Activated CD4-positive, CD25-positive, alpha-beta regulatory T cell (primary cell): Measurements from ENCODE around the gene C3orf22.

Source experiments
- DNase-seq, 4 experiments: peaks; one replicate each; lab custom pipeline; 2025; lab: John Stamatoyannopoulos, UW

The C3orf22 gene

GRCh38 chr3:126527006-126527405 lies 31.7 kb downstream of the C3orf22 start:
- no peak for DNase-seq

GRCh38 chr3:126526668-126527005 lies 32.1 kb downstream of the C3orf22 start:
- DNase-seq: no peak

GRCh38 chr3:126525853-126526667 lies 32.7 kb downstream of the C3orf22 start:
- no peak for DNase-seq

- DNase-seq: no peak
These were observed 33.5 kb downstream of the C3orf22 start for GRCh38 chr3:126525091-126525852.

GRCh38 chr3:126524429-126524988 lies 34.2 kb downstream of the C3orf22 start:
- DNase-seq: no peak

GRCh38 chr3:126523745-126524428 lies 34.8 kb downstream of the C3orf22 start, which contains the start of gene CHST13:
Gene CHST13 (plus strand): TSS chr3:126524155. CDS start chr3:126524333, 178 bp downstream.
- DNase-seq: no peak

GRCh38 chr3:126522363-126522788 lies 36.4 kb downstream of the C3orf22 start:
- peak in 2 of 4 experiments; percentile 14 to 17 for DNase-seq

- no peak for DNase-seq
These were observed 37.4 kb downstream of the C3orf22 start for GRCh38 chr3:126521122-126521891.

- DNase-seq: no peak
These were observed 39.0 kb downstream of the C3orf22 start for GRCh38 chr3:126519506-126520455.

GRCh38 chr3:126518779-126519177 lies 40.0 kb downstream of the C3orf22 start:
- no peak for DNase-seq

- no peak for DNase-seq
These were observed 40.5 kb downstream of the C3orf22 start for GRCh38 chr3:126517986-126518778.

- DNase-seq: no peak
These were observed 41.3 kb downstream of the C3orf22 start, which contains the start of gene UROC1 for GRCh38 chr3:126517291-126517951. Gene UROC1 (minus strand): TSS chr3:126517773. CDS start chr3:126517719, 54 bp downstream.

- DNase-seq: no peak
These were observed 41.8 kb downstream of the C3orf22 start for GRCh38 chr3:126516936-126517290.

GRCh38 chr3:126516152-126516935 lies 42.4 kb downstream of the C3orf22 start:
- DNase-seq: no peak

GRCh38 chr3:126515066-126515706 lies 43.5 kb downstream of the C3orf22 start:
- no peak for DNase-seq

GRCh38 chr3:126514161-126514560 lies 44.6 kb downstream of the C3orf22 start:
- no peak for DNase-seq

- DNase-seq: no peak
These were observed 45.6 kb downstream of the C3orf22 start for GRCh38 chr3:126512916-126513650.
